GM15510 (cell line): ENCODE measurements around the gene TMEM266.

Source experiments
- POLR2A ChIP-seq: IDR thresholded peaks from 3 replicates; pipeline ENCODE4 v1.6.1; 2011; ENCODE audit warnings: borderline replicate concordance; ENCODE audit not compliant: insufficient read length; ENCODE audit errors: extremely low read depth

The TMEM266 gene

DNA sequence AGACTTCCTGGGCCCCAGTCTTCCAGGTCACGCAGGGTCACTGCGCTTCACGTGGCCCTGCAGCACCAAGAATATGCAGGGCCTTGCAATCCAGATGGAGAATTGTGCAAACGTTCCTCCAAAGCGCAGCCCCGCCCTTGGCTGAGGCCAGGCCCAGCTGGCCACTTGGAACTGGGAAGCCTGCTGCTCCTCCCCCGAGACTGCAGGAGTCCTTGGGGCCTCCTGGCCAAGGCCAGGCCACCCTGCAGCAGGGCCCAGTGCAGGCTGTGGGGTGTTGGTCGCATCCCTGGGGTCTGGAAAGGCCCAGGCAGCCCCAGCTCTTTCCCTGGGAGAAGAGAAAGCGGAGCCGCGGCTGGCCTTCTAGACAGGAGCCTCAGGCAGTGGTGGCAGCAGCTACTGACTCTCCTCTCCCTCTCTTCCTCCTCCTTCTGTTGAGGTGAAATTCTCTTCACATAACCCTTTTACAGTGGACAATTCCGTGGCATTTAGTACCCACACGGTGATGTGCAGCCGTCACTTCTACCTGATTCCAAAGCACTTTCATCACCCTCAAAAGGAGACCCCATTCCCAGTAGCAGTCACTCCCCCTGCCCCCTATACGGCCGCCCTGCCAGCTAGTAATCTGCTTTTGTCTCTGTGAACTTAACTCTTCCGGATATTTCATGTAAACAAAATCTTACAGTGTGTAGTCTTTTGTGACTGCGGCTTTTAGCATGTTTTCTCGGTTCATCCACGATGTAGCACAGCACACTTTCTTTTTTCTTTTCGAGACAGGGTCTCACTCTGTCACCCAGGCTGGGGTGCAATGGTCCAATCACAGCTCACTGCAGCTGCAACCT is 103.9 kb downstream of the TMEM266 start:
- TF ChIP-seq POLR2A, result no peak

DNA sequence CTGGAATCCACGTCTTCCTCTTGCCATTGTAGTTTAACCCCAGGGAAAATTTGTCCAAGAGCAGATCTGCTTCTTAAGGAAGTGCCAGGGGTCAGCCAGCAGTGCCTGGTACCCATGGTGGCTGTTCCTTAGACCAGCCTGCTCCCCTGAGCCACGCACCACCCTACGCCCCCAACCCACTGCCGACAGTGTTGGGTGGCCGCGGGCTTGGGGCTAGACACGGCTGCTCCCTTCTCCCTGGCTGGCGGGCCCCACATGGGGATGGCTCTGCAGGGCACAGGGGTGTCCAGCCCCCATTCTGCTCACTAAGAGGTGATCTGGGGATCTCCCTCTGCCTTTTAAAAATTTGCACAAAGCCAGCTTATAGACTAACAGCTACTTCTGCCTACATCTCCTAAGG is 104.8 kb downstream of the TMEM266 start:
- no peak for TF ChIP-seq POLR2A

DNA sequence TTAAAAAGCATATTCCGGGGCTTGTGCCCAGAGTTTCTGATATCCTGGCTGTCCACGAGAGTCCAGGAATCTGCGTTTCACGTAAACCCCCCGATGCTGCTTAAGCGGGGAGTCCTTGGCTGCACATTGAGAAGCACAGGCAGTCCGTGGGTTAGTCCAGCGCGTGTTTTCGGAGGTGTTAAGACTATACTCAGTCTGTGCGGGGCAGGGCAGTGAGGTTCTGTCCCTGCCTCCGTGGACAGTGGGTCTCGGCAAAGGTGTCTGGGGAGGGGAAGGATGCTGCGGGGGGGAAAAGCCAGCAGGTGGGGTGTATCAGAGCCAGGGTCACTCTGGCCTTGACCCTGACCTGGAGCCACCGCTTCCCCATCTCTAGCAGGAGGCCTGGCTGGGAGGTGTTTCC is 106.2 kb downstream of the TMEM266 start:
- TF ChIP-seq POLR2A, result no peak

DNA sequence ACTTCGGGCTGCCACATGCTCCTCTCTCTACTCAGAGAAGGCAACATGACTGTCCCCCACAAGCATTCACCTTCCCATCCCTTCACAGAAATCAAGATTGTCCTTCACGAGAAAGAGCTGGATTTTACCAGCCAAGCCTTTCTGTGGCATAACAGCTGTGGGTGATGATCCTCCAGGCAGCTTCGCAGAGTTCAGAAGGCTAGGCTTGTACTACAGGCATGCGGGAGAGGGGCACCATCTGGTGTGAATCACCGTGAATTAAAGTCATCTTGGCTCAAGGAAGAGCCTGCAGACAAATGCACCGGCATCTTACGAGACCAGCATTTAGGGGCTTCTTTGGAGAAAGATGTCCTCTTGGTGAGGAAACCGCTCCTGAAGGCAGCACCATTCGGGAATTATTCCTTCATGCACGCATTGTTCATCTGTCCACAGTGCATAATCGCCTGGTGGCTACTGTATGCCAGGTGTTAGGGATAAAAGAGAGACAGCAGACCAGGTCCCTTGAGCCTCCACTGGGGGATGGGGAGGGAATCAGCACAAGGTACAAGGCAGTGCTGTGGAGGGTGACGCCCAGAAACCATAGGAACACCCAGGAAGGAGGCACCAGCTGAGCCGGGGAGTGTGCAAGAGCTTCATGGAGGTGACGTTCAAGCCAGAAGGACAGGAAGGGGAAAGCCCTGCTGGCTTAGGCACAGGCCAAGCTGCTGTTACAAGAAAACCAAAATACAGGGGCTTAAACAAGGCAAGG is 108.6 kb downstream of the TMEM266 start:
- TF ChIP-seq POLR2A, result no peak

DNA sequence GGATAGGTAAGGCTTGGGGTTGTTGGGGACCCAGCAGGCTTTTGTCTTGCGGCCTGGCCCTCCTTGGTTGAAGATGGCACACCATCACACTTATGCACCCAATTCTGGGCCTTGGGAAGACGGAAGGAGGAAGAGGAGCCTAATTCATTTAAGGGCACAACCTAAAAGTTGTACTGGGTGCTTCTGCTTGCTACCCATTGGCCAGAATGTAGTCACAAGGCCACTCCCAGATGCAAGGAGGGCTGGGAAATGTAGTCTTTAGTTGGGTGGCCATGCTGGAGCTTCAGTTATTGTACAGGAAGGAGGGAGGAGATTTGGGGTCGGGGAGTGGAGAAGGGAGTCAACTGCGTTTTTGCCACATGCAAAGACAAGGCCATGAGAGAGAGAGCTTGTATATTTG is 109.2 kb downstream of the TMEM266 start:
- no peak for TF ChIP-seq POLR2A

DNA sequence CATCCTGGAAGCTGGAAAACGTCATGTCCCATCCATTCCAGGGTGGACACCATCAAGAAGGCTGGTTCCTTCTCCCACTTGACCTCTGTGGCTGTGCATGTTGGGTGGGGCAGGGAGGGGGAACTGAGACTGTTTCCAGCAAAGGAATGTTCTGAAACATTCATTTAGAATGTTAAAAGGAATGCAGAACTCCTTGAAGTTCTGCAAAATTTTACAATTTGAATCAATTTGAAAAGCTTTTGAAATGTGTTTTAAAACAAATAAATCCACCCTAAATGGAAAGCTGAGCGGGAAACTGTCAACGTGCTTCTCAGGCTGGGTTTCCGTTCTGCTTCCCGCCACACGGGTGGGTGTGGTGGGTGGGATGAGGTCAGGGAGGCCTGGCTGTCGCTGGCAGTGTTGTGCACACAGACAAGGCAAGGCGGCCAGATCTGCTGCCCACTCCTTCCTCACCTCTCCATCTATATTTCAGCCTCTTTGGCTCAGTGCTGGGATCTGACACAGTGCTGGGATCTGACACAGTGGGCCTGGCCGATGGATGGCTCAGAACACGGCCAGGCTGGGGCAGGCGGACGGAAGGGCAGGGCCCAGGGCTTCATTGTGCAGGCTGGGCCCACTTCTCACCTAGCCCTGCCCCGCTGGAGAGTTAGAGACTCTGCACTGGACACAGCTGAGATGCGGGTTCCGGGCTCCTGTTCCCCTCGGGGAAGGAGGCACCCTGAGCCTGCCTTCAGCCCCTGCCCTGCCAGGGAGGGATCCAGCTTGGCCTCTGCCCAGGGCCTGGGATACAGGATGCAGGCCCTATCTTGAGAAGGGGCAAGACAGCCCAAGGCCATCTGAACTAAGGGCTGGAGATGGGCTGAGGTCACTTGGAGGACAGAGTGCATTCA is 110.4 kb downstream of the TMEM266 start:
- TF ChIP-seq POLR2A, result no peak

DNA sequence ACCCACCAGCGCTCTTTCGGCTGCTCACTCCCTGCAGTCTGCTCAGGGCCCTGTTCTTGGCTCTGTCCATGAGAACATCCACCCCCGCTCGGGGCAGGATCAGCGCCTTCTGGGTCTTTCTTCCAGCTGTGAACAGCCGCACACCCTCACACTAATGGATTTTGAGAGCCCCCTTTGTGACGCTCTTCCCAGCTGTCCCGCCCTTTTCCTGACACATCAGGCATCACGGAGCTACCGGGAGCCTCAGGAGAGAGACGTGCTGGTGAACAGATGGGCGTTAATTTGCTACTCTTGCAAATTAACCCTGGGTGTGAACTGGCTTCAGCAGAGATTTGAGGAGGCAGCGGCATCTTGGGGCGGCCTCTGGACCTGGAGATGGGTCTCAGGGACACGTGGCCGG is 113.0 kb downstream of the TMEM266 start:
- no peak for TF ChIP-seq POLR2A

DNA sequence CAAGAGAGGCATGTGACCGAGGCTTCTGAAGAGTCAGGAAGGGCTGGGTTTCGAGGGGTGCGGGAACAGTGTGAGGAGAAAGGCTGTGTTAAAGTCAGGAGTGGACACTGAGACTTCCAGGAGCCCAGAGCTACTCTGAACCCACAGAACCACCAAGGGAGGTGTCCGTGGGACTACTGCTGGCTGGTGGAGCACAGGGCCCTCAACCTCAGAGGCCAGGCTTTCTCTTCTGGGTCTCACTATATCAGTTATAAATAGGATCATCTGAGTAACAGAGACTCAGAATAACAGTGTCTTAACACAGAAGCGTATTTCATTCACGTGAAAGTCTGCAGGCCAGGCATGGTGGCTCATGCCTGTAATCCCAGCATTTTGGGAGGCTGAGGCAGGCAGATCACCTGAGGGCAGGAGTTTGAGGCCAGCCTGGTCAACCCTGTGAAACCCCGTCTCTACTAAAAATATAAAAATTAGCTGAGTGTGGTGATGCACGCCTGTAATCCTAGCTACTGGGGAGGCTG is 113.6 kb downstream of the TMEM266 start:
- no peak for TF ChIP-seq POLR2A

DNA sequence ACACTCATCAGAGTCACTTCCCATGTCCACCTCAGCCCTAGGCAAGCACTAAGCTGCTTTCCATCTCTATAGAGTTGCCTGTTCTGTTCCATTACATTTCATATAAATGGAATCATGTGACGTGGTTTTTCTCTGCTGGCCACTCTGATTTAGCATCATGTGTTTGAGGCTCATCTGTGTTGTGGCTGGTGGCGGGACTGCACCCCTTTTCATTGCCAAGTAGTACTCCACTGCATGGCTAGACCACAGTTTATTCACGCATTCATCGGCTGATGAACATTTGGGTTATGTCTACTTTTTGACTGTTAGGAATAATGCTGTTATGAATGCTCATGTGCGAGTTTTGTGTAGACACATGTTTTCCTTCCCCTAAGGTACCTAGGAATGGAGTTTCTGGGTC is 114.9 kb downstream of the TMEM266 start:
- TF ChIP-seq POLR2A, result no peak

DNA sequence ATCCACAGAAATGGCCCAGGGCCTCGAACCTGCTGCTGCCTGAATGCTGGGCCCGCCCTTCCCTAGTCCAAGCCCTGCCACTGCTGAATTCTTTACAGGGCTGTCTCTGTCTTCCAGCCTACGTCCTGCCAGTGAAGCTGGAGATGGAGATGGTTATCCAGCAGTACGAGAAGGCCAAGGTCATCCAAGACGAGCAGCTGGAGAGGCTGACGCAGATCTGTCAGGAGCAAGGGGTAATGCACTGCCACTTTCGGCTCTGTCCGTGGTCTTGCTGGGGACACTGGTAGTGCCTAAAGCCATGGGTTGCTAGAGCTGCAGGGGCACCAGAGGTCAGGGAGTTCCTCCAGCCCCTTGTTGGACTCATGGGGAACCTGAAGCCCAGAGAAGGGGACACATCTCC is 115.7 kb downstream of the TMEM266 start:
- no peak for TF ChIP-seq POLR2A

DNA sequence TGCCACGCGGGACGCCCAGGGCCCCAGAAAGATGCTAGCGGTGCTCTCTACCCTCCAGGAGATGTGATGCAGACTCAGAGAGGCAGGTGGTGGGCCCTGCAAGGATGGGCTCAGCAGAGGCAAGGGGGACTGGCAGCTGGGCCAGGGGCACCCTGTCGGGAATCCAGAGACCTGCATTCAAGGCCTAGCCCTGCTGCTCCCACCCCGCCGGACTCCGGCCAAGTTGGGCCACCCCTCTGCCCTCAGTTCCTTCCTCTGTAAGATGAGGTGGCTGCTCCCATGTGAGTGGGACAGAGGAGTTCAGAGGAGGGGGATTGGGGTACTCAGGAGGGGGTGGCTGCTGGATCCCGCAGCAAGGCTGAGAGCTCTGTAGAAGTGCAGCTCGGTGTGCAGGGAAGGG is 116.3 kb downstream of the TMEM266 start:
- no peak for TF ChIP-seq POLR2A

DNA sequence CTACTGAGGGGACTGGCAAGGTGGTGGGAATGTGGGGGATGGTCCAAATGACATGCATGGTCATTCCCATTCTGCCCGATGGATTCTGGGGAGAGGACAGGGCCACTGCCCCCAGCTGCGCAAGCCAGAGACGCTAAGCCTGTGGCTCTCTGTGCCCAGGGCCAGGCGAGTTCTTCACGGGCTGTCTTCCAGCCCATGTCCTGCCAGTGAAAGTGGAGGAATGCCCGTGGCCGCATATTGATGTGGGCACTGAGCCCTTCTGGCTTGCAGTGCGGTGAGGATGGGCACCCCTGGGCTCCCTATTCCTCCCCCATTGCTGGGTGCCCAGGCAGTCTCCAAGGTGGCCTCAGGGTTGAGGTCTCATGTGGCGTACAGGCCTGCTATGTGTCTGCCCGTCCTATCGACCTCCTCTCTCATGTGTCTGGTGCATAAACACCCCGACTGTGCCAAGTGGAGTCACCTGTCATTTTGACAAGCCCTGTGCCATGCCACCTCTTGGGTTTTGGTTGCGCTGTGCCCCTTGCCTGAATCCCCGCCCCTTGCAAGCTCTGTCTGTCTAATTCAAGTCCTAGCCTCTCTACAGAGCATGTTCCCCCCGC is 116.8 kb downstream of the TMEM266 start:
- TF ChIP-seq POLR2A, result no peak

DNA sequence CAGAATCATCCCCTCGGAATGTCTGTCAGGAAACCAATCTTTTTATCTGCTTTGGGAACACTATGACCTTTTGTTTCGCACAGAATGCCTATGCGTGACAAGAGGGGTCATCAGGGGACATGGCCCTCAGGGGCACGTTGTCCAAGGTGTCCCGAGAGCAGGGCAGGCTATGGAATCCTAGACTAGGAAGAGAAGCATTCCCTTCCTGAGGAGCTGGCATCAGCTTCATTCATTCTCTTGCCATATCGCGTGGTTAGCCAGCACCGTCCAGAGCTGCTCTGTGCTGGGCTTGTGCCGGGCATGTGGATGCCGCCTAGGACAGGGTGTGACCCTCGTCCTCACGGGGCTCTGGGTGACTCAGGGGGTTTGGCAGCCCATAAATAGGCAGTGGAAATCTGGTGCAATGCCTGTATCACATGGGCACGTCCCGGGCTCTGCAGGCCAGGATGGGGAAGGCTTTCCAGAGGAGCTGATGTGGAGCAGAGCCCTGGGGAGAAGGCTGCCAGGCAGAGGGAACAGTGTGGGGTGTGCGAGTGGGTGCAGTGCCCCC is 117.8 kb downstream of the TMEM266 start:
- TF ChIP-seq POLR2A, result no peak
